ENCODE data around the gene ARL14EP.

- TF ChIP-seq POLR2AphosphoS5 (IDR thresholded peaks at IDR 0.05; ENCODE audit: low read depth, low read length) (no peak), EZH2 (IDR thresholded peaks at IDR 0.05) (no peak), TCF7L2 (IDR thresholded peaks at IDR 0.05; ENCODE audit: borderline replicate concordance, extremely low read depth, insufficient read depth, insufficient read length) (no peak), ZBTB33 (IDR thresholded peaks at IDR 0.05; ENCODE audit: extremely low read depth, insufficient replicate concordance, low read length) (no peak), EZH2phosphoT487 (IDR thresholded peaks at IDR 0.05; ENCODE audit: borderline replicate concordance) (no peak), CTCF (IDR thresholded peaks at IDR 0.05 in 2 of 3, conservative IDR thresholded peaks at IDR 0.05 in 1 of 3; ENCODE audit: borderline replicate concordance in 1 of 3, insufficient read depth in 1 of 3, low read depth in 2 of 3, low read length in 2 of 3) (no peak), SRF (IDR thresholded peaks at IDR 0.05; ENCODE audit: low read depth) (no peak), YY1 (IDR thresholded peaks at IDR 0.05; ENCODE audit: extremely low read depth, insufficient replicate concordance, low read depth, low read length) (no peak), RAD21 (IDR thresholded peaks at IDR 0.05; ENCODE audit: low read depth) (no peak), POLR2A (IDR thresholded peaks at IDR 0.05; ENCODE audit: borderline replicate concordance, extremely low read depth, insufficient read depth, insufficient read length) (no peak), MAX (IDR thresholded peaks at IDR 0.05) (no peak)
These were observed 3.3 kb downstream of the ARL14EP start for GRCh38 chr11:30326114-30326778.
